HG02938 (cell line): ENCODE data around the gene ANO6.
"Not testable (repeated sequence)": the region's sequence is repeated elsewhere in the genome, so short reads cannot be mapped to it uniquely, and the experiment has no call there.

Experiments used
- ATAC-seq: cut with Tn5 transposase; IDR thresholded peaks from one replicate; pipeline ENCODE4 v1.9.1; 2021; ENCODE audit warnings: mild to moderate bottlenecking, moderate library complexity; ENCODE audit not compliant: unreplicated experiment

The ANO6 gene

DNA sequence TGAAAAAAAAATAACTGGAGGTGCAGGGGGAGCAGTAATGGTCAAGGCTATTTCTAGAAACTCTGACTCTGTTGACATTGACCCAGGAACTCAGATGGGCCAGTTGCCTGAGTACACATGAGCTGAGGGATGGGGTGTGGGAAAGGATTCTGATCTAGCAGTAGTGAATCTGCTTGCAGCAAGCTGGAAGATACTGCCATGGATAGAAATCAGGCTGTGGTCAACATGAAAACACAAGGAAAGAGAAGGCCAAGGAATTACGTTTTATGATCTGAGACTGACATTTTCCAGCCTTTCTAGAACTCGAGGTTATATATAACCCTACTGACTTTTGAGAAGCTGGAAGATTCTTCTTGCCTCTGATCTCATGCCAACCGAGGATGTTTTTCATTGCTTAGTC lies 90.0 kb downstream of the ANO6 start:
- ATAC-seq, result no peak

DNA sequence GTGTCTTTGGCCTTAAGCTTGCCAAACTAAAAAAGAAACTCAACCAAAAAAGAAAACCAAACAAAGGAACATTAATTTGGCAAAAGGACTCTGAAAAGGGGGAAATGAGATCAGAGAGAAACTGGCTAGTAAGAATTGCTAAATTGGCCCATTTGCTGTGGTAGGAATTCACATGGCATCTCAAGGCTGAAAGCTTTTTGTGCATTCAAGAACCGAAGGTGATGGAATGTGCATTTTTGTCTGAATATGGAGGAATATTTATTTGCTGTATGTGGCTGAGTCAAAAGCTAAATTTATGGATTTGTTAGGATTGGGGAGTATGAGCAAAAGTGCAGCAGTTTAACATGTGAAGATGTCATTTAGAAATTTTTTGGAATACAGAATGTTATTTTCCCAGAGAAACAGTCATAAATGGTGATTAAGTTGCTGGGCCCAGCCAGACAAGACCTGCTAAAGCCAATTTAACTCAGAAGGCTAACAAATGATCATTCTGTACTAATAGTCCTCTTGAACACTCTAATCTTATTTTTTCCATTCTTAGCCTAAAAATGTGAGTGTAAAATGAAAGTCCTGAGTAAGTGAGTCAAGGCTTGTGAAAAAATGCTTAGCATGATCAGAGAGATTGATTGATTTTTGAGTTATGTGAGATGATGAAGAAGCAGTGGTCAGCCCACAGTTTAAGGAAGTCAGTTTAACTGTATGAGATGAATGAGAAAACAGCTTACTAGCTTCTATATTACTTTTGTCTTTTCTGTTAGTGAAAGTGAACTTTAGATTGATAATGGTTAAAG lies 94.1 kb downstream of the ANO6 start:
- no peak for ATAC-seq

- no peak for ATAC-seq
Observed at GRCh38 chr12:45310627-45310968, 94.7 kb downstream of the ANO6 start.

DNA sequence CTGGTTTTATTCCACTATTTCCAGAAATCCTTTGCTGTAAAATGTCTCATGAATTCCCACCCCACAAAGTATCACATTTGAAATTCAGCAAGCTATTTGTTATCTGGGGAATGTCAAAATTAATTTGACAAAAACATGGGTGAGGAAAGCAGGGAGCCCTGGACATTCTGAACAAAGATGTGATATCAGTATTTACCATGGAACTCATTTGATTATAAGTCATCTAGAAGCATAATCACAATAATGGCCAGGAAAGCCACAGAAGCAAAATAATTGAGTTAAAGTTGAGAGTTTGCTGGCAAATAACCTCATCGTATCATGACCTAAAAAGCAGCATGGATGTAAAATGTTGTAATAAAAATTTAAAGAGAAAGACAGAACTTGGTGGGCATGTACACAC lies 96.1 kb downstream of the ANO6 start:
- no peak for ATAC-seq

- ATAC-seq, result no peak
Observed at GRCh38 chr12:45314770-45315169, 98.9 kb downstream of the ANO6 start.

DNA sequence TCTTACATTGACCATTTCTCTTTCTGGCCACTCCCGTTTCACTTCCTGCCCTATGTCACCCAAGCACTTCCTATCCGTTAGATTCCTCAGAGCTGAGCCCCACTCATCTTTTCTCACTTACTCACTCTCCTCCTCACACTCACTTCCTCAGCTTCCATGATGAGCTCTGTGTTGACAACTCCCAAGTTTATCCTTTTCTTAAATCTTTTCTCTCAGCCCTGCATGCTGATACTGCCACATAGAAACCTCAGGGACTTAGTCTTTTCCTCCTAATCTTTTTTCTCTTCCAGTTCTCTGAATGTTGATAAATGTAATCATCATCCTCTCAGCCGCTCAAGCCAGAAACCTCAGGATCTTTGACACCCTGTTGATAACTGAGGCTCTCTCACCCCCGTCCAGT lies 99.6 kb downstream of the ANO6 start:
- no peak for ATAC-seq

- not testable (repeated sequence) for ATAC-seq
Observed at GRCh38 chr12:45317261-45317660, 101.4 kb downstream of the ANO6 start.

DNA sequence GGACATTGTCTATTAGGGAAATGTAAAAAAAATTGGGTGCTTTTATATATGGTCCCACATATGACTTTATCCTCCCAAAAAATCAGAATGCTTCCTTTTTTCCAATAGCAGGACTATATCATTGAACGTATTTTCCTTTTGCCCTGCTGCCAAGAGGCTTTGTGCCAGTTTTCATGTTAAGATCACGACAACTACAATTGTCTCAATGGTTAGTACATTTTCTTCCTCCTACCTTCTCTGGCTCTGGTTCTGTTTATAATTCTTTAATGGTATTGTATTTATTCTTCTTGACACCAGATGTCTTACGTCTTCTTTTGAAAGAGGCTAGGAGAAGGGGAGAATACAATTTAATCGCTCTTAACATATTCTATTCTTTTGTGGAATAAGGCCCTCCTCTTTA lies 106.9 kb downstream of the ANO6 start:
- ATAC-seq, result no peak

GRCh38 chr12:45324391-45324790 lies 108.5 kb downstream of the ANO6 start:
- no peak for ATAC-seq

DNA sequence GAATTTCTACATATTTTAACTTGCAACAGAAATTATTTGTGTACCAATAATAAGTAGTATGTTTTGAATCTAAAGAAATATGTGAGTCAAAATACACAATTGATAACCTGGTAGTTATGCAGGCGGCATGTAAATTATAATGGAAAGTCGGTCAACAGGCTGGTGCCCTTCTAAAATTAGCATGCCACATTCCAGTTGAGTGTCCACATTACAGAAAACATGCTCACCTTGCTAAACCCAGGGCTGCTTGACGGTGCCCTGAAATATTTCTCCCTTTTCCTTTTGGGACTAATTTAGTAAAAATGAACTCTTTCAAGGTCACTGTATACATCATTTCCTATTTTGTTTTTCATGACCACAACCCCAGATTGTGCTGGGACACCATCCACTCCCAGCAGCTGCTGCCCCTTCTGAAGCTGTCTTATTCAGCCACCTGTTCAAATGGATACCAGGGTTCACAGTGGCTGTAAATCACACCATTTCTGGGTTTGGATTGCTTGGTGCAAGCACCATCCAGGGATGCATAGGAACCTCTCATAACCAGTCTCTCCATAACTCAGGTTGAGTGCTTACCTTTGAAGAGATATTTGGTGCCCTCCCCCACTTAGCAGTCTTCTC lies 110.6 kb downstream of the ANO6 start:
- ATAC-seq, result no peak

- no peak for ATAC-seq
Observed at GRCh38 chr12:45327823-45328383, 112.0 kb downstream of the ANO6 start.

DNA sequence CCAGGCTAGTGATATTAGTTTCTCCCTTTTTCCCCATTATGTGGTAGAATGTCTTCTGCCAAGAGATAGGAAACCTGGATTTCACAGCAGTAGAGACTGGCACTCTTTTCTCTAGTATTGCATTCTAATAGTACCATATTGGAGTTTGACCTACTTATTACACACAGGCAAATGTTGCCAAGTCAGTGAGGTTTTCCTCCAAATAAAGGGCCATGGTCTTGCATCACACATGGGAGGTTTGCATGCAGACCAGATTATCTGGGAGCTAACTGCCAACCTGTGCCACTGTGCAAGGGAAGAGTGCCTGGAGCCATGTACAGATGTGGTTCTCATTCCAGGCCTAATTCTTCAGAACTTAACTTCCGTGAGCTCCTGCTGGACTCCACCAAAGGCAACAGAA lies 113.3 kb downstream of the ANO6 start:
- ATAC-seq, result no peak

DNA sequence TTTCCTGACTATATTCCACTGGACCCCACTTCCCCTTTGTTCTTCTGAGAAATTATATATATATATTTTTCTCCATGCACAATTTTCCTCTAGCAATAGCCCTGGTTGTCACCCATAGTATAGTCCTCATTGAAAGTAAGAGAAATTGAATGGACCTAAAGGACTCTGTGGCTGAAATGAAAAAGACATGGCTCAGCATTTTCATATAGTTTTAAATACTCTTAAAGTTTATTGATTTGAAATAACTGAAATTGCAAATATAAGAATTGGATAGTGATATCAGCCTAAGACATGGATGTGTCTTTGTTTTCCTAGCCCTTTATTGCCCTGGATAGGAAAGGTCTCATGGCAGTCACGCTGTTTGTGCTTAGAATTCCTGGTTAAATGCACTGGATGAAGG lies 113.8 kb downstream of the ANO6 start:
- no peak for ATAC-seq

- no peak for ATAC-seq
Observed at GRCh38 chr12:45331552-45331951, 115.7 kb downstream of the ANO6 start.

GRCh38 chr12:45334396-45334795 lies 118.5 kb downstream of the ANO6 start:
- ATAC-seq, result no peak

- no peak for ATAC-seq
Observed at GRCh38 chr12:45336331-45336730, 120.4 kb downstream of the ANO6 start.

- ATAC-seq, result no peak
Observed at GRCh38 chr12:45336762-45337596, 121.1 kb downstream of the ANO6 start.

- no peak for ATAC-seq
Observed at GRCh38 chr12:45337835-45338234, 121.9 kb downstream of the ANO6 start.

- ATAC-seq, result no peak
Observed at GRCh38 chr12:45338272-45338671, 122.4 kb downstream of the ANO6 start.

DNA sequence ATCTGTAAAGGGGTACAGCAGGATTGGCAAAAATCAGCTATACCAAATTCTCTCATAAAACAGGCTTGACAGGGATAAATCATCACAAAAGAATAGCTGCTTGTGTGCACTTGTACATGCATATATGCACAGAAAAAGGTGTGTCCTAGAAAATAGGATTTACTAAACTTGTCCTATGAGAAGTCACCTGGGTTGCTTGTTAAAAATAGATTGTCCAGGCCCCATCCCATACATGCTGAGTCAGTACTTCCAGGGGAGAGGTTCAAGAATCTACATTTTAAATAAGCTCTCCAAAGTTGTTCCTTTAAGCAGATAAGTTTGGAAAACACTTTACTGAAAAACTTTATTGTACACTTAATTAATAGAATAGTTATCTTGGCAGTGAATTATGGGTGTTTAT lies 123.1 kb downstream of the ANO6 start:
- ATAC-seq, result no peak

DNA sequence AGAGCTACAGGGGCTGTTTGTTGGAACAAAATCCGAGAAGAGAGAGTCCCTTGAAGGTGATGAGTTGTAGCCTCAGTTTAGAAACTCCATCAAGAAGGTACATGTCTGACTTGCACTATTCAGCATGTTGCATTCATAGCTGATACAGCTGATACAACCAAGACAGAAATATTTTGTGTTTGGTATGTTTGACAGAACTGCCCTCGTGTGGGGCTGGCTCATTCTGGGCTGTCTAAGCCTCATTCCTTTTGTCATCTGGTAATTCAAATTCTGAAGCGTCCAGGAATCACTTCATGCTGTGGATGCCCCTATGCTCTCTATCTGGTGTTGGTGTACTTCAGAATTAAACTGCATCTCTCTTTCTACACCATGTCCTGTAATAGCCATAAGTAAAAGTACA lies 126.3 kb downstream of the ANO6 start:
- ATAC-seq, result no peak

DNA sequence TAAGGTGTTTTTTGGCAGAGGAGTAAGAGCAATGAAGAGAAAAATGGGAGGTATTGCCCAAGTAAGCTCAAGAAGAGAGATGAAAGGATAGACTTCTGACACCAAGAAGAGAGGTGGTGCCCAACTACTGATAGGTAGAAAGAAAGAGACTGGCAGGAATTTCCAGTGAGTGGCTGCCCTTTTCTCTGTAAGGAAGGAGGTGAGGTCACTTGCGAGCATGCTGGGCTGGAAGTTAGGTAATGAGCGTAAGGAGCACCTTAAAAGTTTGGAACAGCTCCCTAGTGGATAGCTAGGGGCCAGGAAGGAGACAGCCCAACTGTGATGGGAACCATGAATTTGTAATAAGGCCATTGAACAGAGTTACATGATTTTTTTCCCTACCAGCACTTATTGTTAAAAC lies 127.0 kb downstream of the ANO6 start:
- ATAC-seq, result no peak
